ENCODE data around the gene TRPM4.

GRCh38 chr19:49129238-49129583 lies 28.4 kb upstream of the TRPM4 start:
- no peak for TF ChIP-seq CTCF (IDR thresholded peaks at IDR 0.05)
- TF ChIP-seq POLR2A (IDR thresholded peaks at IDR 0.05): no peak
